HUES6 (cell line): ENCODE data around the gene MYO1H.
"Not testable (repeated sequence)": the region's sequence is repeated elsewhere in the genome, so short reads cannot be mapped to it uniquely, and the experiment has no call there.

Experiments used
- H3K27ac ChIP-seq: 2 replicates; pipeline ENCODE4 v1.7.0; 2013; ENCODE audit warnings: low read depth, mild to moderate bottlenecking, low read length, inconsistent platforms
- H3K27me3 ChIP-seq: 2 replicates; pipeline ENCODE4 v1.6.1; 2013; ENCODE audit warnings: low read length; ENCODE audit not compliant: control insufficient read depth, insufficient read depth
- H3K36me3 ChIP-seq: 2 replicates; pipeline ENCODE4 v1.6.1; 2013; ENCODE audit warnings: low read length; ENCODE audit not compliant: control insufficient read depth, insufficient read depth
- H3K4me1 ChIP-seq: 2 replicates; pipeline ENCODE4 v1.6.1; 2013; ENCODE audit warnings: low read length; ENCODE audit not compliant: control insufficient read depth, insufficient read depth
- H3K4me3 ChIP-seq: 2 replicates; pipeline ENCODE4 v1.5.1; 2013; ENCODE audit warnings: low read depth, low read length
- H3K9ac ChIP-seq: one replicate; pipeline ENCODE4 v1.6.1; 2013; ENCODE audit warnings: mild to moderate bottlenecking, low read length
- H3K9me3 ChIP-seq: 2 replicates; pipeline ENCODE4 v1.6.1; 2013; ENCODE audit warnings: low read depth, low read length; ENCODE audit not compliant: control insufficient read depth, insufficient read depth

Gene MYO1H

DNA sequence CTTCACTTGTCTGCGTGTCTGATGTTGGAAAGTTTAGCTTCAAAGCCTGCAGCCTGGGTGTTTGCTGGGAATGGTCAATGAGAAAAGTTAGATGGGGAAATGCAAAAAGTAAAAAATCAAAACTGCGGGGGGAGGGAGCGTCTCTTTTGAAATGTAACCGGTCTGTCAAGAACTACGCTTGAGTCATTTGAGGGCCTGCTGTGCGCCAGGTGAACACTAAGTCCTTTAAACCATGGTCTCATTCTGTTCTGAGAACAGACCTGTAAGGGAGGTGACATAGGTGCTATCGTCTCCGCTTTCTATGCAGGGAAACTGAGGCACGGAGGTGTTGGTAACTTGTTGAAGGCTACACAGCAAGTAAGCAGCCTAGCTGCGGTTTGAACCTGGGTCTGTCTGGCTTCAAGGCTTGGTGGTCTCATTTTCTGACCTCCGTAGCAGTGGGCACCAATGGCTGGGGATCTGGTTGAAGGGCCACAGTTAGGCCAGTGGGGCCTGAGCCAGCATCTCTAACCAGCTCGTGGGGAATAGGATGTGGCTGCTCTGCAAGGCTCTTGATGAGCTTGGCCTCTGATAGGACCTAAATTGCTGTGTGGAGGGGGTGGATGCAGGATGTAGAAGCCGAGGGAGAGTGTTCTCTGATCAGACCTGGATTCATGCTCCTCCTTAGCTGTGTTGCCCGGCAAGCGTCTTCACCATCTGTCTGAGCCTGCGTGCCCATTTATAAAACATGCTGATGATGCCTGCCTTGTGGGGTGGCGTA, 87.9 kb downstream of the MYO1H start:
- no peak overlapping the region for H3K27ac ChIP-seq
- H3K4me3 ChIP-seq, result peak overlapping the region; percentile 26; the same call in 1 of the 2 replicates
- peaks cover 39% of the 10 kb centered on the region for H3K4me1 ChIP-seq
- no peaks in the 10 kb centered on the region for H3K9me3 ChIP-seq
- H3K9ac ChIP-seq, result peak overlapping the region; percentile 40
- H3K27me3 ChIP-seq, result no peaks in the 10 kb centered on the region
- no peaks in the 10 kb centered on the region for H3K36me3 ChIP-seq

- Histone ChIP-seq H3K9ac (peak overlapping the region; percentile 40), H3K9me3 (no peaks in the 10 kb centered on the region), H3K36me3 (no peaks in the 10 kb centered on the region), H3K4me3 (peak overlapping the region; percentile 26; the same call in 1 of the 2 replicates), H3K27me3 (no peaks in the 10 kb centered on the region), H3K27ac (no peak overlapping the region), H3K4me1 (peaks cover 42% of the 10 kb centered on the region)
Measured at GRCh38 chr12:109436188-109436560, 88.5 kb downstream of the MYO1H start.

DNA sequence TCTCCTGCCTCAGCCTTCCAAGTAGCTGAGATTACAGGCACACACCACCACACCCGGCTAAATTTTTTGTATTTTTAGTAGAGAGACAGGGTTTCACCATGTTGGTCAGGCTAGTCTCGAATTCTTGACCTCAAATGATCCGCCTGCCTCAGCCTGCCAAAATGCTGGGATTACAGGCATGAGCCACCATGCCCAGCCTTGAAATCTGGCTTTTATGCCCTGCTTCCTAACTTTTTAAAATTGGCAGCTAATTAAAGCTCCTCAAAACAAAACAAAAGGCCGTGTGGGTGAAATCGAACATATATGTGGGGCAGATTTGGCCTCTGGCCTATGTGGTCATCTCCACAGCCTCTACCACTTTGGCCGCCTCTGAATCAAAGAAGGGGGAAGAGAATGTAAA, 91.5 kb downstream of the MYO1H start:
- Histone ChIP-seq H3K9ac (no peak overlapping the region), H3K36me3 (no peaks in the 10 kb centered on the region), H3K27me3 (no peaks in the 10 kb centered on the region), H3K4me3 (no peak overlapping the region), H3K9me3 (no peaks in the 10 kb centered on the region), H3K4me1 (peaks cover 35% of the 10 kb centered on the region), H3K27ac (no peak overlapping the region)

DNA sequence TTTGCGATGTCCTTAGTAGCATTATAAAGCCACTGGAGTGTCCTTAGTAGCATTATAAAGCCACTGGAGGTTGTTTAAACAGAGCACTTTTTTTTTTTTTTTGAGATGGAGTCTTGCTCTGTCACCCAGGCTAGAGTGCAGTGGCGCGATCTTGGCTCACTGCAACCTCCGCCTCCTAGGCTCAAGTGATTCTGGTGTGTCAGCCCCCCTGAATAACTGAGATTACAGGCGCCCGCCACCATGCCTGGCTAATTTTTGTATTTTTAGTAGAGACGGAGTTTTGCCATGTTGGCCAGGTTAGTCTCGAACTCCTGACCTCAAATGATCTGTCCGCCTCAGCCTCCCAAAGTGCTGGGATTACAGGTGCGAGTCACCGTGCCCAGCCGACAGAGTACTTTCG, 92.3 kb downstream of the MYO1H start:
- H3K9ac ChIP-seq, H3K27ac ChIP-seq, H3K9me3 ChIP-seq, H3K36me3 ChIP-seq, H3K27me3 ChIP-seq, H3K4me3 ChIP-seq: not testable (repeated sequence)
- peaks cover 28% of the 10 kb centered on the region for H3K4me1 ChIP-seq

GRCh38 chr12:109440851-109441490, 93.3 kb downstream of the MYO1H start:
- Histone ChIP-seq H3K36me3 (peaks cover 7% of the 10 kb centered on the region), H3K4me1 (peaks cover 18% of the 10 kb centered on the region), H3K27me3 (no peaks in the 10 kb centered on the region), H3K27ac (no peak overlapping the region), H3K9me3 (no peaks in the 10 kb centered on the region), H3K4me3 (no peak overlapping the region), H3K9ac (no peak overlapping the region)

- H3K27me3 ChIP-seq, result no peaks in the 10 kb centered on the region
- peaks cover 33% of the 10 kb centered on the region for H3K36me3 ChIP-seq
- no peak overlapping the region for H3K27ac ChIP-seq
- no peaks in the 10 kb centered on the region for H3K9me3 ChIP-seq
- H3K4me1 ChIP-seq, result peaks cover 5% of the 10 kb centered on the region; the same call in 1 of the 2 replicates
- no peak overlapping the region for H3K9ac ChIP-seq
- H3K4me3 ChIP-seq, result no peak overlapping the region
Measured at GRCh38 chr12:109443794-109444193, 96.1 kb downstream of the MYO1H start.

GRCh38 chr12:109444259-109444658, 96.6 kb downstream of the MYO1H start:
- no peak overlapping the region for H3K4me3 ChIP-seq
- H3K4me1 ChIP-seq, result peaks cover 5% of the 10 kb centered on the region; the same call in 1 of the 2 replicates
- no peak overlapping the region for H3K27ac ChIP-seq
- H3K9ac ChIP-seq, result no peak overlapping the region
- peaks cover 38% of the 10 kb centered on the region for H3K36me3 ChIP-seq
- H3K9me3 ChIP-seq, result no peaks in the 10 kb centered on the region
- no peaks in the 10 kb centered on the region for H3K27me3 ChIP-seq

DNA sequence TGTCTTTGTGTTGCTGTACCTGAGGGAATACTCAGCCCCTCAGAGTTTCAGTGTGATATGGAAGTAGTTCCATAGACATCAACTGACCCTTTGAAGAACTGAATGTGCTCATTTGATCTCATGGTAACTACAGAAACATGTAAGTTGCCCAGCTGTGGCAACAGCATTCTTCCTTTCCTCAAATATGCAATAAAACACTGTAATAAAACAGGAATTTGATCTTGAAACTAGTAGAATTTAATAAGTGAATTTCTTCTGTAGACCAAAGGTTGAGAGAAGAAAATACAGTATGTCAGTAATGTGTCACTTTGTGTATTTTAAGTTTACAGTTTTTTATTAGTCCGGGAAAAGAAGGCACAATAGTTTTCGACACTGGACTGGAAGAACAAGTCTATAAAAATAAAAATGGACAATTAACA, 97.5 kb downstream of the MYO1H start:
- Histone ChIP-seq H3K27ac (no peak overlapping the region), H3K9me3 (no peaks in the 10 kb centered on the region), H3K4me3 (no peak overlapping the region), H3K4me1 (peaks cover 5% of the 10 kb centered on the region; the same call in 1 of the 2 replicates), H3K36me3 (peaks cover 47% of the 10 kb centered on the region), H3K9ac (no peak overlapping the region), H3K27me3 (no peaks in the 10 kb centered on the region)

- H3K27ac ChIP-seq, result no peak overlapping the region
- H3K9ac ChIP-seq, result no peak overlapping the region
- H3K4me1 ChIP-seq, result no peaks in the 10 kb centered on the region
- no peak overlapping the region for H3K4me3 ChIP-seq
- H3K36me3 ChIP-seq, result peaks cover 64% of the 10 kb centered on the region
- H3K27me3 ChIP-seq, result no peaks in the 10 kb centered on the region
- no peaks in the 10 kb centered on the region for H3K9me3 ChIP-seq
Measured at GRCh38 chr12:109446869-109447268, 99.2 kb downstream of the MYO1H start.

DNA sequence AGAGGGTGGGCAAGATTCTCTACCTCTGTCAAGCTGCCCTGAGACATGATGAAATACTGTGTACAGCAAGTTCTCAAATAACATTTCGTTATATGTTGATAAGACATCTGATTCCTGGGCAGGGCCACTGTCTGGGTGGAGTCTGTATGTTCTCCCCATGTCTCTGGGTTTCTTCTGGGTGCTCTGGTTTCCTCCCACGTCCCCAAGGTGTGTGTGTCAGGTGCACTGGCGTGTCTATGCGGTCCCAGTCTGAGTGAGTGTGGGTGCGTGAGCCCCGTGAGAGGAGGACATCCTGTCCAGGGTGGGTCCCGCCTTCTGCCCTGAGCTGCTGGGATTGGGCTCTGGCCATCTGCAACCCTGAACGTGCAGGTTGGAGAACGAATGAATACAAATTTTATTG, 99.8 kb downstream of the MYO1H start:
- peaks cover 70% of the 10 kb centered on the region for H3K36me3 ChIP-seq
- H3K9ac ChIP-seq, result no peak overlapping the region
- no peak overlapping the region for H3K27ac ChIP-seq
- no peaks in the 10 kb centered on the region for H3K4me1 ChIP-seq
- H3K9me3 ChIP-seq, result no peaks in the 10 kb centered on the region
- H3K27me3 ChIP-seq, result no peaks in the 10 kb centered on the region
- H3K4me3 ChIP-seq, result no peak overlapping the region

- Histone ChIP-seq H3K9ac (no peak overlapping the region), H3K4me3 (no peak overlapping the region), H3K9me3 (no peaks in the 10 kb centered on the region), H3K36me3 (peaks cover 78% of the 10 kb centered on the region), H3K4me1 (no peaks in the 10 kb centered on the region), H3K27ac (no peak overlapping the region), H3K27me3 (no peaks in the 10 kb centered on the region)
Measured at GRCh38 chr12:109448272-109448671, 100.6 kb downstream of the MYO1H start.
